ENCODE results near the gene GLB1L3.

The GLB1L3 gene

DNA sequence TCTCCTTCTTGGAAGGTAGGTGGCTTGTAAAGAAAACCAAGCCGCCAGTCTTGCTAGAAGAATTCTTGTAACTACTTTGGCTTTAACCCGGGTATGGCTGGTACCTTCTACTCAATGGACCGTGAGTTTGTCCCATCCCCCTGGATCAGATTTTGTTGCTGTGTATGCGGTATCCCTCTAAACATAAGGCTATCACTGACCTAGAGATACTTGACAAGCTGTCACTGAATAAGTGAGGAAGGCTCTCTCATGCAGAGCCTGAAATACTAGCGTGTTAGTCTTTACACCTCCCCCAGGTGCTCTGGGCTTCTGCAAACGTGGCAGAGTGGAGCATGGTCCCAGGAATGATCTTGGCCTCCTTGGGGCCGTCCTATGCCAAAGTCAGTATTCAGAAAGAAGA, 90.1 kb downstream of the GLB1L3 start:
- no peak for DNase-seq (ENCODE audit: low read depth in 1 of 2, low spot score in 1 of 2)
- TF ChIP-seq REST (IDR thresholded peaks at IDR 0.05; ENCODE audit: insufficient replicate concordance, low read depth): no peak
- TF ChIP-seq CTCF (IDR thresholded peaks at IDR 0.05; ENCODE audit: insufficient read depth, low read length): no peak
- no peak for TF ChIP-seq POLR2AphosphoS5 (IDR thresholded peaks at IDR 0.05; ENCODE audit: low read depth)
- TF ChIP-seq GABPA (IDR thresholded peaks at IDR 0.05; ENCODE audit: low read depth): no peak
- TF ChIP-seq SPI1 (IDR thresholded peaks at IDR 0.05; ENCODE audit: borderline replicate concordance, low read depth): no peak
- H3K27ac ChIP-seq (replicated peaks): no peak overlapping the region

DNA sequence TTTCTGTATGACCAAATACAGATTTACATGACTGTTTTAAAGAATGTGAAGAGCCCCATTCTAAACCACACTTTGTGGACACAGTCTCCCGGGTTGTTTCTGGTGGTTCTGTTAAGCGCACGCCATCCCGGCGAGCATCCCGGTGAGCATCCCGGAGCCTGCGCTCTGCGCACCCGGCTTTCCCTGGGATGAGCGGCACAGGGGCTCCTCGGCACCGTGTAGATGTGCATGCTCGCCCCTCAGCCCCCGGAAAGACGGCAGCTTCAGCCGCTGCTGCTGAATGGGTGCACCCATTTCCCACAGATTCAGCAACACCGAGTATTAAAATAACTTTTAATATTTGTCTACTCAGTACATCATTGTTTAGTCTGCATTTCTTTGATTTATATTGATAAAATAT, 91.6 kb downstream of the GLB1L3 start:
- no peak for DNase-seq (ENCODE audit: low read depth in 1 of 2, low spot score in 1 of 2)
- no peak overlapping the region for H3K4me3 ChIP-seq (replicated peaks; ENCODE audit: insufficient read depth, low read length)
- TF ChIP-seq CTCF (IDR thresholded peaks at IDR 0.05; ENCODE audit: insufficient read depth, low read length): no peak
- TF ChIP-seq GABPA (IDR thresholded peaks at IDR 0.05; ENCODE audit: low read depth): no peak
- TF ChIP-seq SPI1 (IDR thresholded peaks at IDR 0.05; ENCODE audit: borderline replicate concordance, low read depth): no peak
- TF ChIP-seq REST (IDR thresholded peaks at IDR 0.05; ENCODE audit: insufficient replicate concordance, low read depth): no peak
- TF ChIP-seq POLR2AphosphoS5 (IDR thresholded peaks at IDR 0.05; ENCODE audit: low read depth): no peak

More for the DNA sequence above, 90.1 kb downstream of the GLB1L3 start:
- H3K27me3 ChIP-seq (ENCODE audit: insufficient read depth, poor library complexity, severe bottlenecking): peaks cover 3% of the 10 kb centered on the region
- no peak overlapping the region for H3K4me3 ChIP-seq (replicated peaks; ENCODE audit: insufficient read depth, low read length)

More for the DNA sequence above, 91.6 kb downstream of the GLB1L3 start:
- Histone ChIP-seq H3K27me3 (ENCODE audit: insufficient read depth, poor library complexity, severe bottlenecking) (no peaks in the 10 kb centered on the region), H3K27ac (replicated peaks) (no peak overlapping the region)

Data from HL-60 (cell line).